Mammary epithelial cell (primary cell): ENCODE data around the gene APMAP.

Experiments
- EZH2 ChIP-seq: IDR thresholded peaks from 2 replicates; pipeline ENCODE4 v1.6.1; 2012; ENCODE audit warnings: low read length, inconsistent platforms, borderline replicate concordance
- TF ChIP-seq, protein P1 (sequence below), 2 donors: IDR thresholded peaks in 1 of 2; conservative IDR thresholded peaks in 1 of 2; 2 replicates each; pipeline ENCODE4 v1.5.1; 2011 to 2012; ENCODE audit warnings: inconsistent platforms in 2 of 2, low read length in 2 of 2, mild to moderate bottlenecking in 2 of 2, control low read depth in 1 of 2, low read depth in 1 of 2; ENCODE audit not compliant: insufficient read depth in 1 of 2; ENCODE audit errors: extremely low read depth in 1 of 2

DNA sequence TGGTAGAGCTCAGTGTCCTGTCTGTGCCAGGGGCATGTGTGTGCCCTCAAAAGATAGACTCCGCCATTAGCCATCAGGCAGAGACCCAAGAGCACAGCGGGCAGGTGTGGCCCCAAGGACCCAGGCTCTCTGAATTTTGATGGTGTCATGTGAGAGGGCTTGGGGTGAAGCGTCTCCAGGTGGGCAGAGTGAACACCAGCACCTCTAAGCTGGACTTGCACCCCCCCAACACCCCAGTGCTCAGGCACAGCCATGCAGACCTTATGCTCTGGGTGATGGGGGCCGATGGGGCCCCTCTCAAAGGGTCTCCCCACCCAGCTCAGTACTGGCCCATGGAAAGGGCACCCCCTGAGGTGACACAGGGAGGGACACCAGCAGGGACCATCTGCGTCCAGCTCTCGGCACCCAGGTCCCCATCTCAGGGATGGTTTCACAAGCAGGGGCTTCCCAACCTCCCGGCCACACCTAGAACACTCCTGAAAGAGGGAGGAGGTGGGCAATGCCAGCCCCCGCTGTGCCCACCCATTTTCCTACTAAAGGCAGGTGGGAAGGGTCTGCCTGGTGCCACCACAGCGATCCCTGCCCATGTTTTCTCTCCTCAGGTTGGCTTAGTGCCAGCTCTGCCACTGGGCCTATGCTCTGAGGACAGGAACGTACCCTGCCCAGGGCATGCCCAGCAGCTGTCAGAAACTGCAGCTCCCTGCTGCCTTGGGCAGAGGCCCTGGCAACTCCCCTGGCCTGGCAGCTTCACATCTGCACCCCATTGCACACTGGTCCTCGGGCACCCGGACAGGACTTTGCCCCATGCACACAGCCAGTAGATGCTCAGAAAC, 40.0 kb downstream of the APMAP start:
- TF ChIP-seq, protein P1, sequence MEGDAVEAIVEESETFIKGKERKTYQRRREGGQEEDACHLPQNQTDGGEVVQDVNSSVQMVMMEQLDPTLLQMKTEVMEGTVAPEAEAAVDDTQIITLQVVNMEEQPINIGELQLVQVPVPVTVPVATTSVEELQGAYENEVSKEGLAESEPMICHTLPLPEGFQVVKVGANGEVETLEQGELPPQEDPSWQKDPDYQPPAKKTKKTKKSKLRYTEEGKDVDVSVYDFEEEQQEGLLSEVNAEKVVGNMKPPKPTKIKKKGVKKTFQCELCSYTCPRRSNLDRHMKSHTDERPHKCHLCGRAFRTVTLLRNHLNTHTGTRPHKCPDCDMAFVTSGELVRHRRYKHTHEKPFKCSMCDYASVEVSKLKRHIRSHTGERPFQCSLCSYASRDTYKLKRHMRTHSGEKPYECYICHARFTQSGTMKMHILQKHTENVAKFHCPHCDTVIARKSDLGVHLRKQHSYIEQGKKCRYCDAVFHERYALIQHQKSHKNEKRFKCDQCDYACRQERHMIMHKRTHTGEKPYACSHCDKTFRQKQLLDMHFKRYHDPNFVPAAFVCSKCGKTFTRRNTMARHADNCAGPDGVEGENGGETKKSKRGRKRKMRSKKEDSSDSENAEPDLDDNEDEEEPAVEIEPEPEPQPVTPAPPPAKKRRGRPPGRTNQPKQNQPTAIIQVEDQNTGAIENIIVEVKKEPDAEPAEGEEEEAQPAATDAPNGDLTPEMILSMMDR (conservative IDR thresholded peaks at IDR 0.05 in 1 of 2, IDR thresholded peaks at IDR 0.05 in 1 of 2; ENCODE audit: extremely low read depth in 1 of 2, insufficient read depth in 1 of 2, low read depth in 1 of 2, low read length in 2 of 2) = no peak
- no peak for TF ChIP-seq EZH2
